Nephron (organoid): ENCODE data around the gene CDK8.

Source experiments
- H3K27ac Mint-ChIP-seq, 3 experiments: 2 replicates each; pipeline ENCODE4 v1.8.0; 2020; ENCODE audit warnings: mixed read lengths in 3 of 3, mild to moderate bottlenecking in 2 of 3, moderate library complexity in 1 of 3
- H3K27me3 Mint-ChIP-seq: 2 replicates; pipeline ENCODE4 v1.8.0; 2021; ENCODE audit warnings: low read depth, mild to moderate bottlenecking, moderate library complexity, mixed read lengths
- H3K36me3 Mint-ChIP-seq: 2 replicates; pipeline ENCODE4 v1.8.0; 2020; ENCODE audit warnings: low read depth, mixed read lengths
- H3K4me1 Mint-ChIP-seq: 2 replicates; pipeline ENCODE4 v1.8.0; 2020; ENCODE audit warnings: mixed read lengths
- H3K4me3 Mint-ChIP-seq, 3 experiments: 2 replicates each; pipeline ENCODE4 v1.8.0; 2020; ENCODE audit warnings: mild to moderate bottlenecking in 3 of 3, mixed read lengths in 3 of 3, moderate library complexity in 2 of 3
- H3K9me3 Mint-ChIP-seq: 2 replicates; pipeline ENCODE4 v1.8.0; 2020; ENCODE audit warnings: mixed read lengths
- CTCF ChIP-seq, 3 experiments: fragments of 200-600 bp; sonication (generic); IDR thresholded peaks; one replicate each; pipeline ENCODE4 v1.5.0; 2021; ENCODE audit warnings: antibody characterized with exemption in 3 of 3; ENCODE audit not compliant: unreplicated experiment in 3 of 3

CDK8 gene

GRCh38 chr13:26227166-26227971 lies 26.6 kb upstream of the CDK8 start:
- no peak for TF ChIP-seq CTCF (IDR thresholded peaks at IDR 0.05; ENCODE audit: unreplicated experiment in 3 of 3)
- Mint-ChIP-seq H3K27me3 (peaks cover 5% of the 10 kb centered on the region), H3K9me3 (no peaks in the 10 kb centered on the region), H3K36me3 (no peaks in the 10 kb centered on the region), H3K4me3 (peak overlapping the region in 1 of 3 experiments; percentile 20), H3K27ac (no peak overlapping the region), H3K4me1 (peaks cover 18% of the 10 kb centered on the region)

- no peak overlapping the region for H3K4me3 Mint-ChIP-seq
Observed at GRCh38 chr13:26228096-26228495, 25.8 kb upstream of the CDK8 start.

GRCh38 chr13:26229080-26229615 lies 24.8 kb upstream of the CDK8 start:
- Mint-ChIP-seq H3K9me3 (no peaks in the 10 kb centered on the region), H3K27ac (no peak overlapping the region), H3K27me3 (peaks cover 5% of the 10 kb centered on the region), H3K4me3 (no peak overlapping the region), H3K4me1 (peaks cover 8% of the 10 kb centered on the region), H3K36me3 (no peaks in the 10 kb centered on the region)
- no peak for TF ChIP-seq CTCF (IDR thresholded peaks at IDR 0.05; ENCODE audit: unreplicated experiment in 3 of 3)

More at GRCh38 chr13:26228096-26228495, 25.8 kb upstream of the CDK8 start:
- H3K27me3 Mint-ChIP-seq: peaks cover 5% of the 10 kb centered on the region
- H3K27ac Mint-ChIP-seq: no peak overlapping the region
- H3K36me3 Mint-ChIP-seq: no peaks in the 10 kb centered on the region
- H3K4me1 Mint-ChIP-seq: peaks cover 13% of the 10 kb centered on the region
- TF ChIP-seq CTCF (IDR thresholded peaks at IDR 0.05; ENCODE audit: unreplicated experiment in 3 of 3): no peak
- H3K9me3 Mint-ChIP-seq: no peaks in the 10 kb centered on the region

GRCh38 chr13:26230703-26231102 lies 23.2 kb upstream of the CDK8 start:
- Mint-ChIP-seq H3K9me3 (no peaks in the 10 kb centered on the region), H3K4me1 (peaks cover 4% of the 10 kb centered on the region), H3K27me3 (peaks cover 5% of the 10 kb centered on the region), H3K27ac (no peak overlapping the region), H3K36me3 (no peaks in the 10 kb centered on the region), H3K4me3 (no peak overlapping the region)
- no peak for TF ChIP-seq CTCF (IDR thresholded peaks at IDR 0.05; ENCODE audit: unreplicated experiment in 3 of 3)

GRCh38 chr13:26236296-26236695 lies 17.6 kb upstream of the CDK8 start:
- Mint-ChIP-seq H3K36me3 (no peaks in the 10 kb centered on the region), H3K4me1 (no peaks in the 10 kb centered on the region), H3K27me3 (peaks cover 7% of the 10 kb centered on the region), H3K4me3 (no peak overlapping the region), H3K27ac (no peak overlapping the region), H3K9me3 (no peaks in the 10 kb centered on the region)
- TF ChIP-seq CTCF (IDR thresholded peaks at IDR 0.05; ENCODE audit: unreplicated experiment in 3 of 3): no peak

- Mint-ChIP-seq H3K9me3 (peaks cover 5% of the 10 kb centered on the region), H3K27me3 (no peaks in the 10 kb centered on the region), H3K4me3 (no peak overlapping the region), H3K4me1 (no peaks in the 10 kb centered on the region), H3K36me3 (peaks cover 3% of the 10 kb centered on the region), H3K27ac (peak overlapping the region in 1 of 3 experiments; percentile 40)
- no peak for TF ChIP-seq CTCF (IDR thresholded peaks at IDR 0.05; ENCODE audit: unreplicated experiment in 3 of 3)
Observed at GRCh38 chr13:26246154-26246553, 7.8 kb upstream of the CDK8 start.
